H1 (cell line): Measurements from ENCODE around the gene ANGPTL8. TPM values are rescaled to one million over a fixed set of nuclear protein-coding genes. Genes with fewer than 3 reads are reported as not detected.

Experiments
- CTCF ChIA-PET: fragments of 300-600 bp; sonication (Branson Sonifier 250); formaldehyde crosslinking; loops from one replicate; lab custom pipeline; 2021; ENCODE audit not compliant: partially characterized antibody; lab: Charles Lee
- POLR2A ChIA-PET: fragments of 300-600 bp; sonication (Branson Sonifier 250); formaldehyde crosslinking; loops from one replicate; lab custom pipeline; 2021; ENCODE audit warnings: inconsistent platforms; ENCODE audit not compliant: partially characterized antibody; lab: Charles Lee
- DNase-seq, 2 experiments: peaks; one replicate each; pipeline versions ENCODE4 v3.0.0 to v3.0.0-alpha.2; 2010 to 2022; ENCODE audit warnings: low spot score in 2 of 2, low read depth in 1 of 2, mixed read lengths in 1 of 2
- FAIRE-seq: peaks from 2 replicates; lab custom pipeline; 2011; peaks lifted over from hg19 to GRCh38; lab: Jason Lieb, UNC
- H2AFZ ChIP-seq: 2 replicates; pipeline ENCODE4 v1.8.1; 2012; ENCODE audit warnings: low read length, inconsistent platforms
- H2AK5ac ChIP-seq: 2 replicates; pipeline ENCODE4 v1.6.1; 2013; ENCODE audit warnings: low read depth, low read length
- H2BK120ac ChIP-seq: replicated peaks from 2 replicates; pipeline ENCODE3; 2013; ENCODE audit warnings: low read depth, low read length, inconsistent platforms
- H2BK12ac ChIP-seq: 2 replicates; pipeline ENCODE4 v1.6.1; 2013; ENCODE audit warnings: low read depth, low read length
- H2BK15ac ChIP-seq: 2 replicates; pipeline ENCODE4 v1.6.1; 2013; ENCODE audit warnings: low read length
- H2BK20ac ChIP-seq: 2 replicates; pipeline ENCODE4 v1.6.1; 2013; ENCODE audit warnings: low read length
- H2BK5ac ChIP-seq: 2 replicates; pipeline ENCODE4 v1.6.1; 2013; ENCODE audit warnings: low read depth, low read length
- H3K14ac ChIP-seq: 2 replicates; pipeline ENCODE4 v1.6.1; 2013; ENCODE audit warnings: inconsistent platforms; ENCODE audit not compliant: insufficient read length
- H3K18ac ChIP-seq: 2 replicates; pipeline ENCODE4 v1.6.1; 2013; ENCODE audit warnings: low read length; ENCODE audit errors: extremely low read depth
- H3K23ac ChIP-seq: 2 replicates; pipeline ENCODE4 v1.6.1; 2013; ENCODE audit warnings: inconsistent platforms; ENCODE audit not compliant: insufficient read length
- H3K23me2 ChIP-seq: 2 replicates; pipeline ENCODE4 v1.6.1; 2013; ENCODE audit warnings: low read depth, low read length
- H3K27ac ChIP-seq: 2 replicates; pipeline ENCODE4 v1.6.1; 2011; ENCODE audit warnings: low read depth, low read length, inconsistent platforms
- H3K27me3 ChIP-seq, 4 experiments: replicated peaks in 1 of 4; 1 replicate in 1 of 4; 2 replicates in 3 of 4; pipeline versions ENCODE4 v1.6.1 to v1.8.1; 2011 to 2013; ENCODE audit warnings: low read length in 3 of 4, mild to moderate bottlenecking in 3 of 4, inconsistent platforms in 2 of 4, mixed read lengths in 2 of 4, moderate library complexity in 1 of 4; ENCODE audit not compliant: control insufficient read depth in 3 of 4, insufficient read depth in 3 of 4; ENCODE audit errors: extremely low read depth in 1 of 4
- H3K36me3 ChIP-seq, 4 experiments: 2 replicates each; pipeline versions ENCODE4 v1.6.1 to v1.8.1; 2011 to 2013; ENCODE audit warnings: mild to moderate bottlenecking in 4 of 4, low read length in 3 of 4, moderate library complexity in 2 of 4, control low read depth in 1 of 4, inconsistent platforms in 1 of 4; ENCODE audit not compliant: insufficient read depth in 4 of 4, control insufficient read depth in 2 of 4
- H3K4ac ChIP-seq: replicated peaks from 2 replicates; pipeline ENCODE3; 2013; ENCODE audit warnings: low read length, low read depth, mixed read lengths, inconsistent platforms; ENCODE audit not compliant: insufficient read length
- H3K4me1 ChIP-seq, 4 experiments: replicated peaks in 1 of 4; 1 replicate in 1 of 4; 2 replicates in 3 of 4; pipeline versions ENCODE4 v1.6.1 to v1.8.1; 2011 to 2013; ENCODE audit warnings: low read length in 3 of 4, inconsistent platforms in 2 of 4, mixed read lengths in 1 of 4; ENCODE audit not compliant: insufficient read depth in 4 of 4, control insufficient read depth in 3 of 4
- H3K4me2 ChIP-seq, 2 experiments: 2 replicates each; pipeline versions ENCODE4 v1.6.1 to v1.8.1; 2011 to 2013; ENCODE audit warnings: low read depth in 2 of 2, low read length in 2 of 2, control low read depth in 1 of 2, inconsistent platforms in 1 of 2, mild to moderate bottlenecking in 1 of 2; ENCODE audit not compliant: insufficient read depth in 1 of 2
- H3K4me3 ChIP-seq, 4 experiments: fragments of 200-600, 300-600 bp in 1 of 4; sonication (generic), shearing (Covaris generic), sonication (Bioruptor Twin) in 1 of 4; 2 replicates each; pipeline versions ENCODE4 v1.5.1 to v1.8.1; 2011 to 2016; ENCODE audit warnings: low read length in 4 of 4, low read depth in 3 of 4, control low read depth in 2 of 4, inconsistent platforms in 2 of 4, mild to moderate bottlenecking in 2 of 4, mixed read lengths in 1 of 4, moderate library complexity in 1 of 4; ENCODE audit not compliant: insufficient read depth in 2 of 4; ENCODE audit errors: extremely low read depth in 1 of 4
- H3K56ac ChIP-seq: replicated peaks from 2 replicates; pipeline ENCODE3; 2013; ENCODE audit warnings: low read depth, mild to moderate bottlenecking, mixed read lengths, low read length, inconsistent platforms; ENCODE audit not compliant: insufficient read length
- H3K79me1 ChIP-seq: 2 replicates; pipeline ENCODE4 v1.6.1; 2013; ENCODE audit warnings: low read depth, low read length, control low read depth
- H3K79me2 ChIP-seq, 2 experiments: 2 replicates each; pipeline versions ENCODE4 v1.6.1 to v1.8.1; 2012 to 2013; ENCODE audit warnings: low read length in 2 of 2, mild to moderate bottlenecking in 2 of 2, inconsistent platforms in 1 of 2; ENCODE audit not compliant: insufficient read depth in 2 of 2, control insufficient read depth in 1 of 2
- H3K9ac ChIP-seq, 4 experiments: replicated peaks in 1 of 4; 1 replicate in 1 of 4; 2 replicates in 3 of 4; pipeline versions ENCODE4 v1.6.1 to v1.8.1; 2011 to 2013; ENCODE audit warnings: low read depth in 3 of 4, low read length in 3 of 4, control low read depth in 2 of 4, mild to moderate bottlenecking in 2 of 4, moderate library complexity in 2 of 4, inconsistent platforms in 1 of 4; ENCODE audit errors: extremely low read depth in 1 of 4
- H3K9me3 ChIP-seq, 2 experiments: 2 replicates each; pipeline versions ENCODE4 v1.6.1 to v1.8.1; 2012 to 2013; ENCODE audit warnings: mild to moderate bottlenecking in 2 of 2, moderate library complexity in 2 of 2, control low read depth in 1 of 2, inconsistent platforms in 1 of 2, low read depth in 1 of 2, low read length in 1 of 2, mixed read lengths in 1 of 2; ENCODE audit not compliant: insufficient read depth in 2 of 2
- H4K20me1 ChIP-seq, 2 experiments: replicated peaks in 1 of 2; 2 replicates each; pipeline versions ENCODE3 to v1.8.1; 2011 to 2013; ENCODE audit warnings: inconsistent platforms in 2 of 2, low read length in 2 of 2, mild to moderate bottlenecking in 1 of 2; ENCODE audit not compliant: insufficient read depth in 2 of 2, control insufficient read depth in 1 of 2
- H4K5ac ChIP-seq: 2 replicates; pipeline ENCODE4 v1.6.1; 2013; ENCODE audit warnings: low read length, low read depth, mixed read lengths, inconsistent platforms; ENCODE audit not compliant: insufficient read length
- H4K8ac ChIP-seq: 2 replicates; pipeline ENCODE4 v1.8.0; 2013; ENCODE audit warnings: mild to moderate bottlenecking, moderate library complexity, low read length, inconsistent platforms; ENCODE audit not compliant: insufficient read depth; ENCODE audit errors: extremely low read depth
- H4K91ac ChIP-seq: replicated peaks from 2 replicates; pipeline ENCODE3; 2013; ENCODE audit warnings: low read length, mixed read lengths, inconsistent platforms; ENCODE audit not compliant: insufficient read length
- ASH2L ChIP-seq: fragments of 200-600, 300-600 bp; sonication (generic); IDR thresholded peaks from one replicate; pipeline ENCODE4 v1.7.1; 2017; ENCODE audit warnings: low read length
- JUND ChIP-seq: IDR thresholded peaks from 2 replicates; pipeline ENCODE4 v1.6.1; 2011; ENCODE audit warnings: mild to moderate bottlenecking, improper control_type of control experiment, low read length
- KDM4A ChIP-seq: IDR thresholded peaks from one replicate; pipeline ENCODE4 v1.7.1; 2012; ENCODE audit warnings: low read depth, mild to moderate bottlenecking, moderate library complexity, low read length, inconsistent platforms; ENCODE audit not compliant: severe bottlenecking
- TAF7 ChIP-seq: optimal IDR thresholded peaks from 2 replicates; pipeline ENCODE3; 2011; ENCODE audit warnings: low read depth, mild to moderate bottlenecking, inconsistent platforms, low read length, moderate library complexity, borderline replicate concordance
- TCF12 ChIP-seq: IDR thresholded peaks from 2 replicates; pipeline ENCODE4 v1.6.1; 2011; ENCODE audit warnings: low read depth, mild to moderate bottlenecking, low read length
- WGBS, 2 experiments: shearing (Covaris generic) in 1 of 2; methylation state at CpG; one replicate each; pipeline versions ENCODE4 v1.1.6 to v1.1.7; 2013 to 2015; ENCODE audit warnings: low lambda C conversion rate in 2 of 2, mixed read lengths in 2 of 2, inconsistent platforms in 1 of 2, low coverage in 1 of 2, missing lambda C conversion rate in 1 of 2; ENCODE audit not compliant: insufficient replicate concordance in 2 of 2, insufficient coverage in 1 of 2, insufficient read length in 1 of 2; ENCODE audit errors: extremely low coverage in 1 of 2, missing lambda C conversion rate in 1 of 2; 5-methylcytosine and 5-hydroxymethylcytosine counted together
- polyA plus RNA-seq, 7 experiments: library from polyadenylated mRNA; depleted of rRNA in 3 of 7; stranded (reverse) in 5 of 7; unstranded in 2 of 7; fragments of >200 nt in 5 of 7; fragments of 200-250 nt in 2 of 7; gene quantifications; 1 replicate in 5 of 7; 2 replicates in 1 of 7; 4 replicates in 1 of 7; pipeline versions ENCODE4 v1.2.1 to v1.2.3, GENCODE V29; 2011 to 2013; ENCODE audit warnings: missing spikeins in 2 of 7, mixed read lengths in 2 of 7
- total RNA-seq: library from RNA; stranded (reverse); fragmentation: NEBNext Ultra II Directional; extraction: Animal tissue kit (Norgen Biotek cat#: 25700); gene quantifications from 2 replicates; pipeline ENCODE4 v1.2.1, GENCODE V29; 2021

The ANGPTL8 gene
- total and polyA plus RNA-seq, 2 of the 8 experiments (the other 6 are each of a cell fraction or from before 2014, with no cell fraction given), result not detected

DNA sequence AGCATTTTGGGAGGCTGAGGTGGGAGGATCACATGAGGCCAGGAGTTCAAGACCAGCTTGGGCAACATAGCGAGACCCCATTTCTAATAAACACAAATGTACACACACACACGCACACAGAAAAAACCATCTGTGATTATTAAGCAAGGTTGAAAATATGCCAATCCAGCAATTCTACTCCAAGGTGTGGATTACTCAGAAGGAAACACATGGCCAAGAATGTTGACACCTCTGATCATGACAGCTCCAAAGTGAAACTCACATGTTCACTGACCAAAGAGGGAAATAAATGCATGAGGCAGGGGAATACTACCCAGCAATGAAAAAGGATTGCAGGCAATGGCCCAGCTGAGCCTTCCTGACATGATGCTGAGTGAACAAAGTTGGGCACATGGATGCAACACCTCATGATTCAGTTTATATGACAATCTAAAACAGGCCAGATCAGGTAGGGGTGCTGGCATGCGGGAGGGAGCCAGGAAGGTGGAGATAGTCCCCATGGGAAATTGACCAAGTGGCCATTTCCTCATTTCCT, 18.5 kb downstream of the ANGPTL8 start:
- no peaks in the 10 kb centered on the region for H3K9me3 ChIP-seq
- CTCF ChIA-PET, result interaction anchor here (0.6 kb wide), 1 partner anchor 416 kb away, joined by 4 read pairs; no protein-coding TSS in a partner anchor
- H3K23me2 ChIP-seq, result no peaks in the 10 kb centered on the region; the same call in 1 of the 2 replicates
- TF ChIP-seq ASH2L (no peak), TCF12 (no peak), KDM4A (no peak), JUND (no peak), TAF7 (no peak)
- peaks cover 0 to 2% of the 10 kb centered on the region in 2 experiments for H4K20me1 ChIP-seq
- no peak overlapping the region for H2AK5ac ChIP-seq
- H3K4ac ChIP-seq, result no peak overlapping the region
- peaks cover 0 to 6% (median 4%) of the 10 kb centered on the region in 4 experiments; a peak in 5 of 7 replicates for H3K4me1 ChIP-seq
- H2BK120ac ChIP-seq, result no peak overlapping the region
- FAIRE-seq (no peak), DNase-seq (no peak)
- peaks cover 3% of the 10 kb centered on the region; the same call in 1 of the 2 replicates for H3K79me1 ChIP-seq
- no peak overlapping the region for H3K4me2 ChIP-seq
- H4K8ac ChIP-seq, result no peak overlapping the region
- no peak overlapping the region for H4K91ac ChIP-seq
- POLR2A ChIA-PET, result interaction anchor here (0.6 kb wide), 1 partner anchor 96 kb away, joined by 3 read pairs; no protein-coding TSS in a partner anchor
- peaks cover 0 to 6% of the 10 kb centered on the region in 2 experiments; a peak in 1 of 4 replicates for H3K79me2 ChIP-seq
- no peak overlapping the region for H3K9ac ChIP-seq
- no peak overlapping the region for H2BK5ac ChIP-seq
- no peaks in the 10 kb centered on the region for H3K36me3 ChIP-seq
- no peaks in the 10 kb centered on the region for H3K27me3 ChIP-seq
- H2BK15ac ChIP-seq, result no peak overlapping the region
- no peak overlapping the region for H2AFZ ChIP-seq
- H3K23ac ChIP-seq, result no peak overlapping the region
- no peak overlapping the region for H3K56ac ChIP-seq
- no peak overlapping the region for H3K18ac ChIP-seq
- H3K4me3 ChIP-seq, result no peak overlapping the region
- no peak overlapping the region for H4K5ac ChIP-seq
- H2BK20ac ChIP-seq, result no peak overlapping the region
- no peak overlapping the region for H2BK12ac ChIP-seq
- no peak overlapping the region for H3K14ac ChIP-seq
- no peak overlapping the region for H3K27ac ChIP-seq
- WGBS, 2 experiments, result 88% methylated on average over 3 of the region's 3 CpGs; no CpG with 5 or more reads in 1 of the 2 experiments
